NCI-H345 treated with DMSO at 0.1 percent for 48 hours (cell line): ENCODE data around the gene IRX3.

Source experiments
- DNase-seq: peaks from one replicate; lab custom pipeline; 2025; ENCODE audit not compliant: unreplicated experiment; lab: John Stamatoyannopoulos, UW

IRX3 gene

GRCh38 chr16:54286366-54287130 lies at the start of gene IRX3:
IRX3 (minus strand) TSS chr16:54286787; CDS start chr16:54286050, 737 bp downstream.
- DNase-seq, result peak; percentile 32

GRCh38 chr16:54335230-54335629 lies 48.6 kb upstream of the IRX3 start:
- DNase-seq, result no peak

GRCh38 chr16:54334208-54334607 lies 47.6 kb upstream of the IRX3 start:
- DNase-seq, result no peak

- DNase-seq, result no peak
Measured at GRCh38 chr16:54331241-54332002, 44.8 kb upstream of the IRX3 start.

- no peak for DNase-seq
Measured at GRCh38 chr16:54327609-54328008, 41.0 kb upstream of the IRX3 start.

- no peak for DNase-seq
Measured at GRCh38 chr16:54326266-54326662, 39.7 kb upstream of the IRX3 start.

GRCh38 chr16:54325616-54326265 lies 39.2 kb upstream of the IRX3 start:
- no peak for DNase-seq

GRCh38 chr16:54324716-54325115 lies 38.1 kb upstream of the IRX3 start:
- DNase-seq, result no peak

GRCh38 chr16:54320697-54321340 lies 34.2 kb upstream of the IRX3 start:
- no peak for DNase-seq

- no peak for DNase-seq
Measured at GRCh38 chr16:54318941-54319340, 32.4 kb upstream of the IRX3 start.

GRCh38 chr16:54317101-54317611 lies 30.6 kb upstream of the IRX3 start:
- DNase-seq, result no peak

GRCh38 chr16:54316095-54316889 lies 29.7 kb upstream of the IRX3 start:
- no peak for DNase-seq

GRCh38 chr16:54313789-54314188 lies 27.2 kb upstream of the IRX3 start:
- no peak for DNase-seq

- no peak for DNase-seq
Measured at GRCh38 chr16:54312502-54312991, 26.0 kb upstream of the IRX3 start.

- DNase-seq, result no peak
Measured at GRCh38 chr16:54309341-54309740, 22.8 kb upstream of the IRX3 start.

GRCh38 chr16:54305080-54305479 lies 18.5 kb upstream of the IRX3 start:
- DNase-seq, result no peak

- DNase-seq, result no peak
Measured at GRCh38 chr16:54303613-54304012, 17.0 kb upstream of the IRX3 start.

GRCh38 chr16:54297154-54297553 lies 10.6 kb upstream of the IRX3 start:
- no peak for DNase-seq

GRCh38 chr16:54296543-54296942 lies 10.0 kb upstream of the IRX3 start:
- no peak for DNase-seq
